Skeletal muscle satellite cell (primary cell): ENCODE results near the gene MAP7D3.
A peak's percentile ranks its signal among the peaks of the same experiment; 100 is the strongest.
"Not testable (repeated sequence)": the region's sequence is repeated elsewhere in the genome, so short reads cannot be mapped to it uniquely, and the experiment has no call there.

Experiments used
- H3K27me3 ChIP-seq: 2 replicates; pipeline ENCODE4 v1.7.0; 2013; ENCODE audit warnings: low read length; ENCODE audit not compliant: control insufficient read depth, insufficient read depth
- H3K36me3 ChIP-seq: 2 replicates; pipeline ENCODE4 v1.7.0; 2013; ENCODE audit warnings: mild to moderate bottlenecking, control low read depth, low read length; ENCODE audit not compliant: insufficient read depth
- H3K4me1 ChIP-seq: 2 replicates; pipeline ENCODE4 v1.7.0; 2013; ENCODE audit warnings: low read length; ENCODE audit not compliant: control insufficient read depth, insufficient read depth
- H3K4me2 ChIP-seq: 2 replicates; pipeline ENCODE4 v1.7.0; 2013; ENCODE audit warnings: mild to moderate bottlenecking, low read length
- H3K4me3 ChIP-seq: 2 replicates; pipeline ENCODE4 v1.7.0; 2013; ENCODE audit warnings: low read length
- H3K9ac ChIP-seq: 2 replicates; pipeline ENCODE4 v1.7.0; 2013; ENCODE audit warnings: mild to moderate bottlenecking, low read depth, low read length, moderate library complexity
- H3K9me3 ChIP-seq: replicated peaks from 2 replicates; pipeline ENCODE4 v1.7.0; 2013; ENCODE audit warnings: mild to moderate bottlenecking, control low read depth, low read length

Gene MAP7D3

DNA sequence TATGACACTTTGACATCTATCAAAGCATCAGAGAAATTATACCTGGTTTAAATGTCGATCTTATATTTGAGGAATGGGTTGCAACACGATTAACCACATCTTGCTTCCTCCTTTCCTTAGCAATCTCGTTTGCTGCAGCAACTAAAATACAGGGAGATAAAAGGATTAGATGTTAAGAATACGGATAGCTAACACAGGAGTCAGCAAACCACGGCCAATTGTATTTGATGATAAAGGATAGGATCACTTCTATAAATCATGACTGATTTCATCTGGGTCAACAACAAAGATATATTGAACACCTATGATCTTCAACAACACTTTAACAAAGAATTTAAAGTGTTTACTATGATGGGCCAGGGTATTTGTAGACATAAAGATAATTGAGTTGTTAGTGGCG lies 5.0 kb downstream of the MAP7D3 start:
- H3K4me3 ChIP-seq = no peak overlapping the region
- H3K27me3 ChIP-seq = no peaks in the 10 kb centered on the region
- no peak overlapping the region for H3K4me2 ChIP-seq
- H3K4me1 ChIP-seq = no peaks in the 10 kb centered on the region
- no peaks in the 10 kb centered on the region for H3K9me3 ChIP-seq
- H3K9ac ChIP-seq = no peak overlapping the region
- peaks cover 9% of the 10 kb centered on the region for H3K36me3 ChIP-seq

DNA sequence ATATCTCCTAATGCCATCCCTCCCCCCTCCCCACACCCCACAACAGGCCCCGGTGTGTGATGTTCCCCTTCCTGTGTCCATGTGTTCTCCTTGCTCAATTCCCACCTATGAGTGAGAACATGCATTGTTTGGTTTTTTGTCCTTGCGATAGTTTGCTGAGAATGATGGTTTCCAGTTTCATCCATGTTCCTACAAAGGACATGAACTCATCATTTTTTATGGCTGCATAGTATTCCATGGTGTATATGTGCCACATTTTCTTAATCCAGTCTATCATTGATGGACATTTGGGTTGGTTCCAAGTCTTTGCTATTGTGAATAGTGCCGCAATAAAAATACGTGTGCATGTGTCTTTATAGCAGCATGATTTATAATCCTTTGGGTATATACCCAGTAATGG lies 13.4 kb downstream of the MAP7D3 start:
- not testable (repeated sequence) for H3K9ac ChIP-seq, H3K9me3 ChIP-seq, H3K4me1 ChIP-seq, H3K27me3 ChIP-seq, H3K4me2 ChIP-seq, H3K36me3 ChIP-seq, H3K4me3 ChIP-seq

DNA sequence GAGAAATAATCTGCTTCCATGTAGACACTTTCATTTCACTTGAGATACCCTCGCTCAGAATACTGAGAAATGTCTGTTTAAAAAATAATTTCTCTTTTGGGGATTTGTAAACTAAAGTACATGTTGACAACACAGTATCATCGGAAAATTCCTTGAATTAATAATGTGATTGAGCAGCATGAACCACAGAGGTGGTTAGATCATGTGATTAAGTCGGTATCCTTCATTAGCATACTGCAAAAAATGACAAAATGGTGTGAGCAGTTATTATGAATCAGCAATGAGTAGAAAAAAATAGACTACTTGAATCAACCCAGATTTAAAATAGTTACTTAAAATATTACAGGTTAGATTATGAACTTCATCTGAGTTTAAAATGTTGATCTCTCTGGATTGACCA lies 14.1 kb downstream of the MAP7D3 start:
- Histone ChIP-seq H3K9ac (no peak overlapping the region), H3K4me2 (no peak overlapping the region), H3K9me3 (no peaks in the 10 kb centered on the region), H3K4me3 (no peak overlapping the region), H3K4me1 (no peaks in the 10 kb centered on the region), H3K27me3 (no peaks in the 10 kb centered on the region), H3K36me3 (peaks cover 3% of the 10 kb centered on the region)

DNA sequence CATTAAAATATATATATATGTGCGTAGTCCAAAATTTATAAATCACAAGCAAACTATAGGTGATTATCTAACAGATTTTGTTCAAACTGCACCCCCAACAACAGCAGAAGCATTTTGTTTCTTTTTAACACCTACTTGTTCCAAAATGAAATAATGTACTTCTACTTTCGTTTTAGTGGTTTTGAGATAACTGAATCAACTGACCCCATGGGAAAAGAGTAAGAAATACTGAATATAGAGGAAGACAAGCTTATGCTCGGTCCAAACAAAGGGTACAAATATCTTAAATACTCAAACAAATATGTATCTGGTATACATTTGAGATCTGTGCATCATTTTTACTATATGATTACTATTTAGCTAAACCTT lies 22.4 kb downstream of the MAP7D3 start:
- Histone ChIP-seq H3K27me3 (peaks cover 3% of the 10 kb centered on the region), H3K4me2 (no peak overlapping the region), H3K9me3 (no peaks in the 10 kb centered on the region), H3K36me3 (peaks cover 10% of the 10 kb centered on the region), H3K4me3 (no peak overlapping the region), H3K9ac (no peak overlapping the region), H3K4me1 (no peaks in the 10 kb centered on the region)

DNA sequence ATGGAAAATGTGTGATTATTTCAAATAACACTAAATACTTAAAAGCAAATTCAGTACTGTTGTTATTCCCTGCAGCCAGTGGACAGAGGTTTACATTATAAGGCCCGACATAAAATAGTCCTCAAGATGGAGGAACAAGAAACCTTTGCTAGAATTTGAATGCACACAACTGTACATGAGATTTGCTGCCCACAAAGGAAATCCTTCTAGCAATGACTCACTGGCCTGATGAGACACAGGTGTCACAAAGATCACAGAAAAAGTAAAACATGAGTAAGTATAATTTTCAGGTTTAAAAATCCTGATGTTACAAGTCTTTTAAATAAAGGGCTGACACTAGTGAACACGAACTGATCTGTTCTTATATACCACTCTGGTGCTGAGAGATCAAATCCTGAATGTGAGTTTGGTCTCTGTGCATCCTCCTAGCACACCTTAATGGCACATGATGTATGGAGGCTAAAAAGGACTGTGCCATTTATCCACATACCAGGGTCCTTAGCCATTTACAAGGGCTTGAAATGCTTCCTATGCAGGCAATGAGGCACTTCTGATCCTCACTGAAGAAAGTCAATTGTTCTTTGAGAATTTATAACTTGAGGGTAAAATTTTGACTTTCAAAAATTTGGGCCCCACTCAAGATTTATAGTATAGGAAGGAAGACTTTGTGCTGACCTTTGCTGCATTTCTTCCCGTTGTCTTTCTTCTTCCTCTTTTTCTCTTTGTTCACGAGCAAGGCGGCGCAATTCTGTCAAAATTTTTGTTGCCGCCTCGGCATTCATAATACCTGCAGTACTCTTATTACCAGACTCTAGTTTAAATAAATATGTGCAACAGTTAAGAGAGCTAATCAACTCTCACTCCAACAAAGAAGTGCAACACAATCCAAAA lies 23.0 kb downstream of the MAP7D3 start:
- no peak overlapping the region for H3K4me2 ChIP-seq
- no peaks in the 10 kb centered on the region for H3K4me1 ChIP-seq
- peaks cover 10% of the 10 kb centered on the region for H3K36me3 ChIP-seq
- H3K9ac ChIP-seq = no peak overlapping the region
- no peaks in the 10 kb centered on the region for H3K9me3 ChIP-seq
- peaks cover 3% of the 10 kb centered on the region for H3K27me3 ChIP-seq
- no peak overlapping the region for H3K4me3 ChIP-seq

DNA sequence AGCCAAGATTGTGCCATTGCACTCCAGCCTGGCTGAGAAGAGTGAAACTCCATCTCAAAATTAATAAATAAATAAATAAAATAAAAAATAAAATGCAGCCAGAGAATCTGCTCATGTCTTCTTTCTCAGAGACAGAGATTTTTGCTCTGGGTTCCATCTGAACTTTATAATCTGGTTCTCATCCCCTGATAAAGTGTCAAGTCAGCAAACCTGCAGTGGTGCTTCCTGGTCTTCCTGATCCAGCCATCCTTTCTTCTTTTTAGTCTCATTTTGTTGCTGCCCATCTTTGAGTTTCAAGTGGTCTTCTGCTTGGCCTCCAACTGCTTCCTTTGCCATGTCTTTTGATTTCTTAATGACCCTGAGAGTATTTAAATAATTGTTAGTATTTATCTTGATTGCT lies 24.1 kb downstream of the MAP7D3 start:
- no peaks in the 10 kb centered on the region for H3K9me3 ChIP-seq
- H3K4me3 ChIP-seq = no peak overlapping the region
- no peak overlapping the region for H3K4me2 ChIP-seq
- peaks cover 3% of the 10 kb centered on the region for H3K27me3 ChIP-seq
- peaks cover 13% of the 10 kb centered on the region for H3K36me3 ChIP-seq
- H3K9ac ChIP-seq = no peak overlapping the region
- no peaks in the 10 kb centered on the region for H3K4me1 ChIP-seq

DNA sequence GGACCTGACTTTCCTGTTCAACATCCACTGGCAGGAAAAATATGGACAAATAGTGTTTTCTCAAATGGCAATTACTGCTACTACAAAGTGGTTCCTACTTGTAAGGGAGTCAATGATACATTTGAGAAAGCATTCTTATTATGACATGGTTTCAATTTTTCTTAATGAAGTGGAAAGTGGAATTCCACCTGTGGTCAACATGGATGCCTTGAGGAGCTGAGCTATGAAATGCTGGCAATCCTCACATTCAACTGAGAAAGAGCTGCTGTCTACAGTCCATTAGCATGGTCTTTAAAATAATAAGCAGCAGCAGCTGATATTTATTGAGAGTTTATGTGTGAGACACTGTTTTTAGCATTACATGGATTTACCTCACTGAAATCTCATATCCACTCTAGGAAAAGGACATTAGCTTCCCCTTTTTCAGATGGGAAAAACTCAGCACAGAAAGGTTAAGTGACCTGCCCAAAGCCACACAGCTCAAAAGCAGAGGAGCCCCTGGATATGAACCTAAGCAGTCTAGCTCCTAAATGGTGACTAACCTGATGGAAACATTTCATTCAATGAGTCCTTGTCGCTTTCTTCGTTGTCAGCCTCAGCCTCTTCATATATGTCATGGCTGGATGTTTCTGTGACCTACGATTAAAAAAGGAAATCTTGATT lies 29.2 kb downstream of the MAP7D3 start:
- H3K4me2 ChIP-seq = no peak overlapping the region

DNA sequence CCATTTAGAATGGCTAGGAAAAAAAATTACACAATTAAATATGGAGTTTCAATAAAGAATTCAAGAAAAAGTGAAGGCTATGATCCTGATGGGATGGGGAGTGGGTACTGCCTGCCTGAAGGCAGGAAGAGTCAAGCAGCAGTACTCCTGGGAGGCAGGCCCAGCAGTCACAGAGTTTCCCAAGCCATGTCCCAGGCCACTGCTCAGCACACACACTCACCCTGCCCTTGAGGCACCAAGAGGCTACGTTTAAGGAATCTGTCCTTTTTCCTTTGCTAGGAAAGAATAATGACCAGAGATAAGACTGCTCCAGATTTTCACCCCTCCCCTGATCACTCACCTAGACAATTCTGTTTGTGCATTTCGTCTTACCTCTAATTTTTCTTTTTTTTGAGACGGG lies 30.2 kb downstream of the MAP7D3 start:
- Histone ChIP-seq H3K4me1 (peaks cover 9% of the 10 kb centered on the region), H3K9ac (no peak overlapping the region), H3K9me3 (no peaks in the 10 kb centered on the region), H3K4me2 (peak overlapping the region; percentile 1), H3K36me3 (peaks cover 35% of the 10 kb centered on the region), H3K27me3 (no peaks in the 10 kb centered on the region), H3K4me3 (no peak overlapping the region)

More for the DNA sequence above, 29.2 kb downstream of the MAP7D3 start:
- Histone ChIP-seq H3K4me1 (peaks cover 8% of the 10 kb centered on the region), H3K9ac (no peak overlapping the region), H3K4me3 (no peak overlapping the region), H3K9me3 (no peaks in the 10 kb centered on the region), H3K27me3 (no peaks in the 10 kb centered on the region), H3K36me3 (peaks cover 34% of the 10 kb centered on the region)

DNA sequence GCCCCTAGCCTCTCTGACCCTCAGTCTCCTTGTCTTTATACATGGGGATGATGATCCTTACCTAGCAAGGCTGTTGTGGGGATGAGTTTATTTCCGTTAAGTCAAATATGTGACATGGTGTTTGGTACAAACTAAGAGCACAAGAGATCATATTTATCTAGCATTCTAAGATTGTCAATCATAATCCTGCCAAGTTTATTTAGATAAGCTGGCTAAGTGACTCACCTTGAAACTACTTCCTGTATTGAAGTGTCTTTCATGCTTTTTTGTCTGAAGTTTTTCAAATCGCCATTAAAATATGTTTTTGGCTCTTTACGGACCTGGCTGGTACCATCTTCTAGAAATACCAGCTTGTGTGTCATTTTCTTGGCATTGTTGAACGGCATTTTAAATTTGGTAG lies 30.7 kb downstream of the MAP7D3 start:
- peak overlapping the region; percentile 1 for H3K4me2 ChIP-seq
- peaks cover 33% of the 10 kb centered on the region for H3K36me3 ChIP-seq

DNA sequence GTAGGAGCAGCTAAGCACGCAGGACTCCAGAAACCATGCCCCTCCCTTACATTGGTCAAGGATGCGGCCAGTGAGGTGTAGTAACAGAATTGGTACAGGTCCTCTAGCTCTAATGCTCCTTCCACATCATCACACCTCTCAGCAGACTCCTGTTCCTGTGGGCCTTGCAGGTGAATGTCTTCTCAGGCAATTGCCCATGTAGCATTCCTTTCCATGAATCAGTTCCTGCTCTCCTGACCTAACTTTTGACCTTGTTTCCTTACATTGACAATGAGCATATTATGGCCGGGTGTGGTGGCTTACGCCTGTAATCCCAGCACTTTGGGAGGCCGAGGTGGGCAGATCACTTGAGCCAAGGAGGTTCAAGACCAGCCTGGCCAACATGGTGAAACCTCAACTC lies 31.3 kb downstream of the MAP7D3 start:
- Histone ChIP-seq H3K4me2 (no peak overlapping the region), H3K27me3 (no peaks in the 10 kb centered on the region), H3K36me3 (peaks cover 28% of the 10 kb centered on the region), H3K9me3 (no peaks in the 10 kb centered on the region), H3K4me3 (no peak overlapping the region), H3K9ac (no peak overlapping the region), H3K4me1 (peaks cover 20% of the 10 kb centered on the region)

More for the DNA sequence above, 30.7 kb downstream of the MAP7D3 start:
- Histone ChIP-seq H3K9ac (no peak overlapping the region), H3K4me3 (no peak overlapping the region), H3K4me1 (peaks cover 13% of the 10 kb centered on the region), H3K27me3 (no peaks in the 10 kb centered on the region), H3K9me3 (no peaks in the 10 kb centered on the region)

DNA sequence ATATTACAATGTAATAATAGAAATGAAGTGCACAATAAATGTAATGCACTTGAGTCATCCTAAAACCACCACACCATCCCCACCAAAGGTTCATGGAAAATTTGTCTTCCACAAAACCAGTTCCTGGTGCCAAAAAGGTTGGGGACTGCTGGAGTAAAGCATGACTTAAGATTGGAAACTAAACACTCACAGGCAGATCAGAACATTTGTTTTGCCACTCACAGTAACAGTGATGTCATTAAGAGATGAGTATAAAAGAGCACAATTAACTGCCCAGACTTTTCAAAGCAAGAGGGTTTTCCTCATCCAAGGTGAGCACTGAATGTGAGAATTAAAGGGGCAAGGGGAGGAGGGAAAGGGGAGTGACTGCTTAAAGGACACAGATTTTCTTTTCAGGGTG lies 35.6 kb downstream of the MAP7D3 start:
- H3K9me3 ChIP-seq = no peaks in the 10 kb centered on the region
- peak overlapping the region; percentile 57 for H3K9ac ChIP-seq
- no peak overlapping the region for H3K4me2 ChIP-seq
- no peaks in the 10 kb centered on the region for H3K27me3 ChIP-seq
- peaks cover 16% of the 10 kb centered on the region for H3K36me3 ChIP-seq
- H3K4me1 ChIP-seq = peaks cover 25% of the 10 kb centered on the region
- H3K4me3 ChIP-seq = no peak overlapping the region

DNA sequence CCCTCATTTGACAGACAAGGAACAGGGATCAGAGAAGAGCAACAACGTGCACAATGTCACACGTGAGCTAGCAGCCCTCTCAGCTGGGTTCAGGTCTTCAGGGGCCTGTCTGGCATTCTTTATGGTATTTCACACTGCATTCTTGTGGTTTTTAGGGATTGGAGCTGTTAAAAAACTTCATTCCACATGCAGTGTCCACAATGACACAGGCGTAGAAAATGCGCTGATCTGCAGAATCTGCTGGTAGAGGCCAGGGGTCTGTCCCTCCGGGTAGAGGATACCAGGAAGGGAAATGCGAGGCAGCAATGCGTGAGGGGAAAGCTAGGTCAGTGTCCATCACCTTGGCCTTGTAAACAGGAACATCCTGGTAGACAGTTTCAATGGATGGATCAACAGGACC lies 36.6 kb downstream of the MAP7D3 start:
- Histone ChIP-seq H3K9ac (peak overlapping the region; percentile 52), H3K27me3 (no peaks in the 10 kb centered on the region), H3K9me3 (no peaks in the 10 kb centered on the region), H3K4me3 (no peak overlapping the region), H3K4me1 (peaks cover 23% of the 10 kb centered on the region), H3K4me2 (peak overlapping the region; percentile 25), H3K36me3 (peaks cover 11% of the 10 kb centered on the region)
